Hepatocyte (in vitro differentiated cells): Measurements from ENCODE around the gene KRT83.
"Not testable (repeated sequence)": the region's sequence is repeated elsewhere in the genome, so short reads cannot be mapped to it uniquely, and the experiment has no call there.

Source experiments
- EZH2 ChIP-seq: fragments of 200-600 bp; sonication (generic); IDR thresholded peaks from 2 replicates; pipeline ENCODE4 v1.6.1; 2016; ENCODE audit warnings: antibody characterized with exemption, mild to moderate bottlenecking, borderline replicate concordance
- EZH2phosphoT487 ChIP-seq: fragments of 200-600 bp; sonication (generic); IDR thresholded peaks from one replicate; pipeline ENCODE4 v1.6.1; 2018; ENCODE audit warnings: antibody characterized with exemption, mild to moderate bottlenecking, low read depth, moderate library complexity; ENCODE audit not compliant: unreplicated experiment, severe bottlenecking
- TF ChIP-seq, protein P1 (sequence below): fragments of 200-600 bp; sonication (generic); IDR thresholded peaks from 2 replicates; pipeline ENCODE4 v1.5.1; 2016; ENCODE audit warnings: antibody characterized with exemption, mild to moderate bottlenecking; ENCODE audit not compliant: poor library complexity

DNA sequence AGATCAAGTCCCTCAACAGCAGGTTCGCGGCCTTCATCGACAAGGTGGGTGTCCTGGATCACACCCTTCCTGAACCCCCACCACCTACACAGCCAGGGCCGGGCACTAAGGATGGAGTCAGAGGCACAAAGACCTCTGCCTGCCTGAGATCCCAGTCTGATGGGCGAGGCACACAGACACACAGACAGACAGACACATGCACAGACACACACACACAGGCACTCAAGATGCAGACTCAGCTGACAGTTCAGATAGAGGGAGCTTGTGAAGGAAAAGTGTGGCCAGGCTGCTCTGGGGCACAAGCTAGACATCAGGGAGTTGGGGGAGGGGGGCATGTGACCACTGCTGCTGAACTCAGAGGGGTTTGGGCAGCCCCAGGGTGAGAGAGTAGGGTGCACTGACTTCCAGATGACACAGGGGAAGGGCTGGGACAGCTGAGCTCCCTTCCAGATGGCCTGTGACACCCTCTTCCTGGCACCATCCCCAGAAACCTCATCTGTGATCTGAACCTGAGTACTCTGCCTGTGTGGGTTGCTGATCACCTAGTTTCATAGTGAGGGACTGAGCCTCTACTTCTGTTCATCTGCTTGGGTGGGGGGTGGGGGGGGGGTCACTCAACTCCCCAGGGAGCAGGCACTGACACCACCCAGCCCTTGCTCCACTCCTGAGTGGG, 18.8 kb downstream of the KRT83 start:
- not testable (repeated sequence) for TF ChIP-seq EZH2phosphoT487, EZH2
- TF ChIP-seq, protein P1, sequence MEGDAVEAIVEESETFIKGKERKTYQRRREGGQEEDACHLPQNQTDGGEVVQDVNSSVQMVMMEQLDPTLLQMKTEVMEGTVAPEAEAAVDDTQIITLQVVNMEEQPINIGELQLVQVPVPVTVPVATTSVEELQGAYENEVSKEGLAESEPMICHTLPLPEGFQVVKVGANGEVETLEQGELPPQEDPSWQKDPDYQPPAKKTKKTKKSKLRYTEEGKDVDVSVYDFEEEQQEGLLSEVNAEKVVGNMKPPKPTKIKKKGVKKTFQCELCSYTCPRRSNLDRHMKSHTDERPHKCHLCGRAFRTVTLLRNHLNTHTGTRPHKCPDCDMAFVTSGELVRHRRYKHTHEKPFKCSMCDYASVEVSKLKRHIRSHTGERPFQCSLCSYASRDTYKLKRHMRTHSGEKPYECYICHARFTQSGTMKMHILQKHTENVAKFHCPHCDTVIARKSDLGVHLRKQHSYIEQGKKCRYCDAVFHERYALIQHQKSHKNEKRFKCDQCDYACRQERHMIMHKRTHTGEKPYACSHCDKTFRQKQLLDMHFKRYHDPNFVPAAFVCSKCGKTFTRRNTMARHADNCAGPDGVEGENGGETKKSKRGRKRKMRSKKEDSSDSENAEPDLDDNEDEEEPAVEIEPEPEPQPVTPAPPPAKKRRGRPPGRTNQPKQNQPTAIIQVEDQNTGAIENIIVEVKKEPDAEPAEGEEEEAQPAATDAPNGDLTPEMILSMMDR = not testable (repeated sequence)
